Erythroblast (primary cell): ENCODE results near the gene B4GALNT4.

Source experiments
- GATA1 ChIP-seq: IDR thresholded peaks from 2 replicates; pipeline ENCODE4 v1.6.1; 2011; ENCODE audit warnings: low read depth, mild to moderate bottlenecking, control low read depth, low read length, moderate library complexity
- POLR2A ChIP-seq: IDR thresholded peaks from 2 replicates; pipeline ENCODE4 v1.6.1; 2011; ENCODE audit warnings: mild to moderate bottlenecking, low read length

- TF ChIP-seq POLR2A = no peak
- no peak for TF ChIP-seq GATA1
Observed at GRCh38 chr11:416051-416756, 46.9 kb downstream of the B4GALNT4 start.
